ENCODE results near the gene KIF26A.

DNA sequence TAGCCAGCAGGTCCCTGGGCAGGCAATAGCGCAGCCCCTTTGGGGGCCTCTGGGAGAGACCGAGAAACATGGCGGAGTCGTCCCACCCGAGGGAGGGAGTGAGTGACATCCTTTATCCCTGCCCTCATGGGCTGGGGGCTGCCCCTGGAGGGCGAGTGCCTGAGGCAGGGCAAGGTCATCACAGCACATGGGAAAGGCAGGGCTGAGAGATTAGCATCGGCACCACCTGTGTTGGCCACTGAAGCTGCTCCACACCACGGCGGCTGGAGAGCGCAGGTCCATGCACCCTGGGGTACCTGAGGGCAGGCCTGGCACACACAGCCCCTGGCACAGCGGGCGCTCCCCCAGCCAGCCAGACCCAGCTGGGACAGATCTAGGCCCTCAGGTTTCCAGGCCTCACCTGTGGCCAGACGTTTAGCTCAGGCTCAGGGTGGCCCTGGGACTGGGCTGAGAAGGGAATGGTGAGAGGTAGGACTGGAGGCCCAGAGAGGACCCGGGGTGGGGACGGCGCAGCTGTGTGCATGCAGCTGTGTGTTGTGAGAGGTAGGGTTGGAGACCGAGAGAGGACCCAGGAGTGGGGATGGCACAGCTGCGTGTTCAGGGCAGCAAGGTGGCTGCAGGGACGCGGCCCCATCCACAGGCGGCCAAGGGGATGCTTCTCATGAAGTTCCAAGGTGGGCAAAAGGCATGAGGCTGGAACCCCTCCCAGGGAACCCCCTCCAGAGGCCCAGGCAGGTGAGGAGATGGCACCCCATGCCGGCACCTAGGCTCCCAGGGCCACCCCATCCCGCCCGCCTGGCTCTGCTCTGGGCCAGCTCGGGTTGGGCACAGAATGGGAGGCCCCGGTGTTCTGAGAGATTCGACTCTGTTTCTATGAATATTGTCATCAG lies 74.1 kb downstream of the KIF26A start:
- TF ChIP-seq POLR2A (IDR thresholded peaks at IDR 0.05; ENCODE audit: low read depth), result no peak
- TF ChIP-seq, protein P1, sequence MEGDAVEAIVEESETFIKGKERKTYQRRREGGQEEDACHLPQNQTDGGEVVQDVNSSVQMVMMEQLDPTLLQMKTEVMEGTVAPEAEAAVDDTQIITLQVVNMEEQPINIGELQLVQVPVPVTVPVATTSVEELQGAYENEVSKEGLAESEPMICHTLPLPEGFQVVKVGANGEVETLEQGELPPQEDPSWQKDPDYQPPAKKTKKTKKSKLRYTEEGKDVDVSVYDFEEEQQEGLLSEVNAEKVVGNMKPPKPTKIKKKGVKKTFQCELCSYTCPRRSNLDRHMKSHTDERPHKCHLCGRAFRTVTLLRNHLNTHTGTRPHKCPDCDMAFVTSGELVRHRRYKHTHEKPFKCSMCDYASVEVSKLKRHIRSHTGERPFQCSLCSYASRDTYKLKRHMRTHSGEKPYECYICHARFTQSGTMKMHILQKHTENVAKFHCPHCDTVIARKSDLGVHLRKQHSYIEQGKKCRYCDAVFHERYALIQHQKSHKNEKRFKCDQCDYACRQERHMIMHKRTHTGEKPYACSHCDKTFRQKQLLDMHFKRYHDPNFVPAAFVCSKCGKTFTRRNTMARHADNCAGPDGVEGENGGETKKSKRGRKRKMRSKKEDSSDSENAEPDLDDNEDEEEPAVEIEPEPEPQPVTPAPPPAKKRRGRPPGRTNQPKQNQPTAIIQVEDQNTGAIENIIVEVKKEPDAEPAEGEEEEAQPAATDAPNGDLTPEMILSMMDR (IDR thresholded peaks at IDR 0.05), result no peak
- TF ChIP-seq EP300 (IDR thresholded peaks at IDR 0.05), result no peak

All from esophagus muscularis mucosa (tissue), 4 donors.